ENCODE measurements around the gene PHLDB2. TPM values are rescaled to one million over a fixed set of nuclear protein-coding genes. Genes with fewer than 3 reads are reported as not detected.

The PHLDB2 gene
- total RNA-seq, 1 experiment from 2014 or later = 143 TPM

GRCh38 chr3:111998636-111999483 lies 139.8 kb downstream of the PHLDB2 start, which contains the start of gene TAGLN3 (continued):
- no peak for TF ChIP-seq SP1 (IDR thresholded peaks at IDR 0.05; ENCODE audit: low read depth)

GRCh38 chr3:111999484-112000324 lies 140.6 kb downstream of the PHLDB2 start:
- H2AFZ ChIP-seq (ENCODE audit: low read depth, low read length, poor library complexity, severe bottlenecking) = no peak overlapping the region
- BruUV-seq (replicated peaks) = no TSS peak

More at GRCh38 chr3:111999484-112000324, 140.6 kb downstream of the PHLDB2 start:
- Histone ChIP-seq H3K27me3 (ENCODE audit: insufficient read depth, low read length) (no peaks in the 10 kb centered on the region), H3K9me3 (ENCODE audit: control insufficient read depth in 1 of 2, insufficient read depth in 1 of 2, low read depth in 1 of 2, low read length in 2 of 2) (no peaks in the 10 kb centered on the region), H3K79me2 (ENCODE audit: insufficient read depth, low read length) (no peaks in the 10 kb centered on the region), H3K27ac (ENCODE audit: low read depth, low read length) (no peak overlapping the region), H4K20me1 (ENCODE audit: insufficient read depth) (no peaks in the 10 kb centered on the region), H3K4me3 (replicated peaks in 1 of 2; ENCODE audit: low read depth in 1 of 2, low read length in 2 of 2) (no peak overlapping the region), H3K9me2 (ENCODE audit: insufficient read depth) (no peaks in the 10 kb centered on the region), H3K9ac (ENCODE audit: low read length) (no peak overlapping the region), H3K36me3 (ENCODE audit: control insufficient read depth in 1 of 2, insufficient read depth in 2 of 2, low read length in 2 of 2) (no peaks in the 10 kb centered on the region), H3K4me2 (ENCODE audit: low read length) (no peak overlapping the region), H3K4me1 (ENCODE audit: control insufficient read depth in 1 of 2, insufficient read depth in 2 of 2, low read length in 2 of 2) (peaks cover 2 to 33% of the 10 kb centered on the region in 2 experiments; a peak in 3 of 4 replicates)
- ATAC-seq (no peak), DNase-seq (ENCODE audit: low read depth, low spot score) (no peak)
- intact Hi-C loops (cut with micrococcal nuclease) = no loop called here
- RAD21 ChIA-PET (ENCODE audit: low non-redundant PET in 1 of 2, low total read pairs in 2 of 2, uncharacterized antibody in 2 of 2, unreplicated experiment in 2 of 2) = no interaction called here
- POLR2A ChIA-PET = interaction anchor here (1.5 to 1.6 kb wide), 2 partner anchors 14 to 21 kb away, joined by 5 read pairs; partner anchors contain the start of gene ABHD10
- CTCF ChIA-PET = interaction anchor here (3.6 to 5.6 kb wide), 2 partner anchors 11 to 14 kb away, joined by 18 to 33 read pairs; no protein-coding TSS in a partner anchor
- no peak for TF ChIP-seq TCF7L2 (IDR thresholded peaks at IDR 0.05; ENCODE audit: borderline replicate concordance, extremely low read depth, insufficient read depth, insufficient read length)
- no peak for TF ChIP-seq SRF (IDR thresholded peaks at IDR 0.05; ENCODE audit: low read depth)
- TF ChIP-seq YY1 (IDR thresholded peaks at IDR 0.05; ENCODE audit: extremely low read depth, insufficient replicate concordance, low read depth, low read length) = no peak
- no peak for TF ChIP-seq EZH2phosphoT487 (IDR thresholded peaks at IDR 0.05; ENCODE audit: borderline replicate concordance)
- TF ChIP-seq CTCF (IDR thresholded peaks at IDR 0.05 in 2 of 3, conservative IDR thresholded peaks at IDR 0.05 in 1 of 3; ENCODE audit: borderline replicate concordance in 1 of 3, insufficient read depth in 1 of 3, low read depth in 2 of 3, low read length in 2 of 3) = no peak
- TF ChIP-seq FOSL1 (IDR thresholded peaks at IDR 0.05; ENCODE audit: low read depth) = no peak
- TF ChIP-seq ATF3 (IDR thresholded peaks at IDR 0.05) = no peak
- no peak for TF ChIP-seq CEBPB (IDR thresholded peaks at IDR 0.05; ENCODE audit: low read depth)
- TF ChIP-seq EGR1 (IDR thresholded peaks at IDR 0.05; ENCODE audit: low read depth) = no peak
